NT2/D1 (cell line): ENCODE results near the gene MAL.
A peak's percentile ranks its signal among the peaks of the same experiment; 100 is the strongest.

Source experiments
- SUZ12 ChIP-seq: IDR thresholded peaks from 2 replicates; pipeline ENCODE4 v1.6.1; 2011; ENCODE audit not compliant: insufficient read length, insufficient read depth; ENCODE audit errors: extremely low read depth
- YY1 ChIP-seq: IDR thresholded peaks from 2 replicates; pipeline ENCODE4 v1.6.1; 2011; ENCODE audit not compliant: insufficient read length, insufficient read depth

DNA sequence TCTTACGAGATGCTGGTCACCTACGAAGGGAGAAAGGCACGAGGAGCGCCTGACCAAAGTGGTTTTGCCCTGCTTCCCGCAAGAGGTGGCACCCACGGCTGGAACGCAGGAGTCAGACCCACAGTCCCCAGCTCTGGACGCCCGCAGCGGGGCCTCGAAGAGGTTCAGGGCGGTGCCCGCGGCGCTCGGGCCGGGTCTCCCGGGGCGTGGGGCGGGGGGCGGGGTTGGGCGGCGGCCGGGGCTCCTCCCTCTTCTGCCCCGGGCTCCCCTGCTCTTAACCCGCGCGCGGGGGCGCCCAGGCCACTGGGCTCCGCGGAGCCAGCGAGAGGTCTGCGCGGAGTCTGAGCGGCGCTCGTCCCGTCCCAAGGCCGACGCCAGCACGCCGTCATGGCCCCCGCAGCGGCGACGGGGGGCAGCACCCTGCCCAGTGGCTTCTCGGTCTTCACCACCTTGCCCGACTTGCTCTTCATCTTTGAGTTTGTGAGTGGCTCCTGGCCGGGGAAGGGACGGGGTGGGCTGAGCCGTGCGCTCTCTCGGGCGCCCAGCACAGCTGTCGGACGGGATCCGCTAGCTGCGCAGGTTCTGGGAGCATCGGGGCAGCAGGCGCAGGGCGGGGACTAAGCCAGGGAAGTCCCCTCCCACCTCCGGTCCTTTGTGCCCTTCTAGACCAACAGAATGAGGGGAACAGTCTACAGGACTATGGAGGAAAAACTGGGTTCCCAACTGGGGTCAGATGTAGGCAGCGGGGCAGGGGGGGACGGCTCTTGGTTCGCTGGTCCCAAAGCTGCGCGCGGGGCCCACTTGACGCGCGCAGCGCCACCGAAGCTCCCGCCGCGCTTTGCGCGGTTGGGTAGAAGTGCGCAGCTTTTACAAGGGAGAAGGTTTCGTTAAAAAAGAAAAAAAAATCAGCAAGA lies at the start of gene MAL:
- TF ChIP-seq SUZ12 = peak; percentile 56
- TF ChIP-seq YY1 = no peak
